ENCODE results near the gene KCNH1. TPM values are rescaled to one million over a fixed set of nuclear protein-coding genes. Genes with fewer than 3 reads are reported as not detected.

The KCNH1 gene
- total RNA-seq, 1 donor from 2014 or later: 15.5 TPM

GRCh38 chr1:210817385-210818275 is 316.3 kb downstream of the KCNH1 start:
- no peak overlapping the region for H3K27ac Mint-ChIP-seq (ENCODE audit: unreplicated experiment)
- no peaks in the 10 kb centered on the region for H3K27me3 ChIP-seq (ENCODE audit: insufficient read depth, low read length)
- peaks cover 6% of the 10 kb centered on the region for H3K4me1 Mint-ChIP-seq (ENCODE audit: low read depth, unreplicated experiment)
- H3K4me3 Mint-ChIP-seq (ENCODE audit: unreplicated experiment): no peak overlapping the region
- H3K27ac ChIP-seq (ENCODE audit: low read depth, low read length): no peak overlapping the region
- H3K79me2 ChIP-seq (ENCODE audit: insufficient read depth, low read length): no peaks in the 10 kb centered on the region
- no peak overlapping the region for H2AFZ ChIP-seq (ENCODE audit: low read depth, low read length)
- no peak for TF ChIP-seq EZH2 (IDR thresholded peaks at IDR 0.05; ENCODE audit: insufficient read depth, low read length)
- peaks cover 3% of the 10 kb centered on the region for H3K36me3 Mint-ChIP-seq (ENCODE audit: low read depth, unreplicated experiment)
- no peak overlapping the region for H3K4me2 ChIP-seq (ENCODE audit: low read length)
- H3K36me3 ChIP-seq (ENCODE audit: insufficient read depth, low read length): no peaks in the 10 kb centered on the region
- FAIRE-seq: no peak
- DNase-seq (ENCODE audit: low read depth): no peak
- no peak overlapping the region for H3K9ac ChIP-seq (ENCODE audit: low read length)
- H3K9me3 Mint-ChIP-seq (ENCODE audit: unreplicated experiment): peaks cover 6% of the 10 kb centered on the region
- H4K20me1 ChIP-seq (ENCODE audit: insufficient read depth, low read length): no peaks in the 10 kb centered on the region
- H3K4me3 ChIP-seq (ENCODE audit: insufficient read depth, low read depth, low read length): no peak overlapping the region
- no peaks in the 10 kb centered on the region for H3K4me1 ChIP-seq (ENCODE audit: insufficient read depth, low read length)
- no peaks in the 10 kb centered on the region for H3K9me3 ChIP-seq (ENCODE audit: insufficient read depth, low read depth, low read length)
- H3K27me3 Mint-ChIP-seq (ENCODE audit: low read depth, unreplicated experiment): peaks cover 3% of the 10 kb centered on the region

GRCh38 chr1:210815641-210816550 is 318.1 kb downstream of the KCNH1 start:
- Mint-ChIP-seq H3K4me3 (ENCODE audit: unreplicated experiment) (no peak overlapping the region), H3K27ac (ENCODE audit: unreplicated experiment) (no peak overlapping the region), H3K9me3 (ENCODE audit: unreplicated experiment) (peaks cover 6% of the 10 kb centered on the region), H3K27me3 (ENCODE audit: low read depth, unreplicated experiment) (peaks cover 3% of the 10 kb centered on the region), H3K36me3 (ENCODE audit: low read depth, unreplicated experiment) (peaks cover 3% of the 10 kb centered on the region), H3K4me1 (ENCODE audit: low read depth, unreplicated experiment) (peaks cover 6% of the 10 kb centered on the region)
- no peaks in the 10 kb centered on the region for H3K9me3 ChIP-seq (ENCODE audit: insufficient read depth, low read depth, low read length)
- peaks cover 2% of the 10 kb centered on the region for H3K27me3 ChIP-seq (ENCODE audit: insufficient read depth, low read length)
- no peak overlapping the region for H3K9ac ChIP-seq (ENCODE audit: low read length)
- FAIRE-seq (no peak), DNase-seq (ENCODE audit: low read depth) (no peak)
- no peaks in the 10 kb centered on the region for H3K4me1 ChIP-seq (ENCODE audit: insufficient read depth, low read length)
- no peak overlapping the region for H3K27ac ChIP-seq (ENCODE audit: low read depth, low read length)
- H4K20me1 ChIP-seq (ENCODE audit: insufficient read depth, low read length): no peaks in the 10 kb centered on the region
- no peak overlapping the region for H3K4me3 ChIP-seq (ENCODE audit: insufficient read depth, low read depth, low read length)
- H3K36me3 ChIP-seq (ENCODE audit: insufficient read depth, low read length): no peaks in the 10 kb centered on the region
- no peak overlapping the region for H3K4me2 ChIP-seq (ENCODE audit: low read length)
- no peaks in the 10 kb centered on the region for H3K79me2 ChIP-seq (ENCODE audit: insufficient read depth, low read length)
- TF ChIP-seq CTCF (IDR thresholded peaks at IDR 0.05; ENCODE audit: insufficient read depth, low read depth, low read length): no peak
- no peak for TF ChIP-seq EZH2 (IDR thresholded peaks at IDR 0.05; ENCODE audit: insufficient read depth, low read length)
- no peak overlapping the region for H2AFZ ChIP-seq (ENCODE audit: low read depth, low read length)

GRCh38 chr1:210814382-210815123 is 319.4 kb downstream of the KCNH1 start:
- Histone ChIP-seq H3K4me3 (ENCODE audit: insufficient read depth, low read depth, low read length) (no peak overlapping the region), H3K79me2 (ENCODE audit: insufficient read depth, low read length) (no peaks in the 10 kb centered on the region), H2AFZ (ENCODE audit: low read depth, low read length) (no peak overlapping the region), H3K27me3 (ENCODE audit: insufficient read depth, low read length) (peaks cover 2% of the 10 kb centered on the region), H3K36me3 (ENCODE audit: insufficient read depth, low read length) (no peaks in the 10 kb centered on the region), H3K9ac (ENCODE audit: low read length) (no peak overlapping the region), H3K4me2 (ENCODE audit: low read length) (no peak overlapping the region), H3K27ac (ENCODE audit: low read depth, low read length) (no peak overlapping the region), H4K20me1 (ENCODE audit: insufficient read depth, low read length) (no peaks in the 10 kb centered on the region), H3K9me3 (ENCODE audit: insufficient read depth, low read depth, low read length) (no peaks in the 10 kb centered on the region), H3K4me1 (ENCODE audit: insufficient read depth, low read length) (no peaks in the 10 kb centered on the region)
- FAIRE-seq: no peak
- DNase-seq (ENCODE audit: low read depth): no peak
- Mint-ChIP-seq H3K9me3 (ENCODE audit: unreplicated experiment) (peaks cover 2% of the 10 kb centered on the region), H3K27ac (ENCODE audit: unreplicated experiment) (no peak overlapping the region), H3K4me3 (ENCODE audit: unreplicated experiment) (no peak overlapping the region), H3K36me3 (ENCODE audit: low read depth, unreplicated experiment) (no peaks in the 10 kb centered on the region), H3K4me1 (ENCODE audit: low read depth, unreplicated experiment) (peaks cover 6% of the 10 kb centered on the region), H3K27me3 (ENCODE audit: low read depth, unreplicated experiment) (no peaks in the 10 kb centered on the region)
- TF ChIP-seq CTCF (IDR thresholded peaks at IDR 0.05; ENCODE audit: insufficient read depth, low read depth, low read length) (no peak), EZH2 (IDR thresholded peaks at IDR 0.05; ENCODE audit: insufficient read depth, low read length) (no peak)

Measured in astrocyte (in vitro differentiated cells and primary cell).